HepG2 (cell line): ENCODE data around the gene UBE2H. TPM values are rescaled to one million over a fixed set of nuclear protein-coding genes. Genes with fewer than 3 reads are reported as not detected.

Source experiments
- ARID2 ChIP-seq: sonication (generic); formaldehyde crosslinking; IDR thresholded peaks from 2 replicates; pipeline ENCODE4 v1.8.1; 2022; ENCODE audit warnings: mild to moderate bottlenecking, missing genetic modification reagents, borderline replicate concordance
- CCAR2 ChIP-seq: fragments of 200-400 bp; formaldehyde crosslinking; optimal IDR thresholded peaks from 2 replicates; pipeline ENCODE3; 2018; ENCODE audit warnings: low read depth, mild to moderate bottlenecking, low read length, moderate library complexity
- HES4 ChIP-seq: sonication (generic); formaldehyde crosslinking; IDR thresholded peaks from 2 replicates; pipeline ENCODE4 v1.9.0; 2021; ENCODE audit warnings: mild to moderate bottlenecking, missing genetic modification reagents, borderline replicate concordance
- PRDM4 ChIP-seq: sonication (generic); formaldehyde crosslinking; IDR thresholded peaks from 2 replicates; pipeline ENCODE4 v1.9.0; 2021; ENCODE audit warnings: missing genetic modification reagents, borderline replicate concordance
- PRMT3 ChIP-seq: sonication (generic); formaldehyde crosslinking; IDR thresholded peaks from 2 replicates; pipeline ENCODE4 v1.8.1; 2022; ENCODE audit warnings: low read depth, mild to moderate bottlenecking, moderate library complexity, missing genetic modification reagents, borderline replicate concordance
- SMC3 ChIP-seq: IDR thresholded peaks from 2 replicates; pipeline ENCODE4 v1.6.1; 2011; ENCODE audit warnings: low read length, improper control_type of control experiment
- SP5 ChIP-seq: IDR thresholded peaks from 2 replicates; pipeline ENCODE4 v1.6.1; 2016; ENCODE audit warnings: low read depth, borderline replicate concordance
- TRIM22 ChIP-seq: fragments of 450-650 bp; IDR thresholded peaks from 2 replicates; pipeline ENCODE4 v1.6.1; 2017
- ZBTB40 ChIP-seq, 2 experiments: fragments of 450-650 bp in 1 of 2; sonication (generic) in 1 of 2; formaldehyde crosslinking in 1 of 2; IDR thresholded peaks; 2 replicates each; pipeline versions ENCODE4 v1.6.1 to v1.8.0; 2016 to 2022; ENCODE audit warnings: antibody characterized with exemption in 1 of 2, mild to moderate bottlenecking in 1 of 2, missing genetic modification reagents in 1 of 2
- ZC3H4 ChIP-seq: sonication (generic); formaldehyde crosslinking; IDR thresholded peaks from 2 replicates; pipeline ENCODE4 v1.4.0; 2020; ENCODE audit warnings: missing genetic modification reagents, borderline replicate concordance
- ZNF12 ChIP-seq: sonication (generic); formaldehyde crosslinking; IDR thresholded peaks from 2 replicates; pipeline ENCODE4 v1.5.0; 2020; ENCODE audit warnings: missing genetic modification reagents
- ZNF207 ChIP-seq: fragments of 450-650 bp; IDR thresholded peaks from 2 replicates; pipeline ENCODE4 v1.6.1; 2016; ENCODE audit warnings: antibody characterized with exemption, borderline replicate concordance
- ZNF354B ChIP-seq: sonication (generic); formaldehyde crosslinking; IDR thresholded peaks from 2 replicates; pipeline ENCODE4 v1.8.0; 2022; ENCODE audit warnings: mild to moderate bottlenecking, missing genetic modification reagents
- ZNF367 ChIP-seq: sonication (generic); formaldehyde crosslinking; IDR thresholded peaks from 2 replicates; pipeline ENCODE4 v1.4.0; 2020; ENCODE audit warnings: missing genetic modification reagents, borderline replicate concordance
- ZNF570 ChIP-seq: sonication (generic); formaldehyde crosslinking; IDR thresholded peaks from 2 replicates; pipeline ENCODE4 v1.4.0; 2020; ENCODE audit warnings: mild to moderate bottlenecking, missing genetic modification reagents, borderline replicate concordance
- ZNF761 ChIP-seq: sonication (generic); formaldehyde crosslinking; conservative IDR thresholded peaks from 2 replicates; pipeline ENCODE4 v1.4.0; 2020; ENCODE audit warnings: mild to moderate bottlenecking, missing genetic modification reagents
- polyA plus RNA-seq, 8 experiments: library from polyadenylated mRNA; depleted of rRNA in 3 of 8; stranded (reverse) in 7 of 8; unstranded in 1 of 8; fragments of >200 nt; fragmentation: Illumina TruSeq in 4 of 8; extraction: Trizol in 4 of 8; gene quantifications; 2 replicates each; pipeline versions ENCODE4 v1.2.1 to v1.2.3, GENCODE V29; 2011 to 2016; ENCODE audit warnings: low read depth in 4 of 8, missing spikeins in 1 of 8, mixed read lengths in 1 of 8; ENCODE audit not compliant: insufficient read depth in 1 of 8
- total RNA-seq, 5 experiments: library from RNA; depleted of rRNA; stranded (reverse); fragments of >200 nt; fragmentation: Illumina TruSeq; extraction: Trizol; gene quantifications; 2 replicates each; pipeline ENCODE4 v1.2.3, GENCODE V29; 2016; ENCODE audit warnings: low read depth in 1 of 5

The UBE2H gene
- total and polyA plus RNA-seq, 2 of the 13 experiments (the other 11 are each of a cell fraction or from before 2014, with no cell fraction given): 15.5 to 40.1 TPM

DNA sequence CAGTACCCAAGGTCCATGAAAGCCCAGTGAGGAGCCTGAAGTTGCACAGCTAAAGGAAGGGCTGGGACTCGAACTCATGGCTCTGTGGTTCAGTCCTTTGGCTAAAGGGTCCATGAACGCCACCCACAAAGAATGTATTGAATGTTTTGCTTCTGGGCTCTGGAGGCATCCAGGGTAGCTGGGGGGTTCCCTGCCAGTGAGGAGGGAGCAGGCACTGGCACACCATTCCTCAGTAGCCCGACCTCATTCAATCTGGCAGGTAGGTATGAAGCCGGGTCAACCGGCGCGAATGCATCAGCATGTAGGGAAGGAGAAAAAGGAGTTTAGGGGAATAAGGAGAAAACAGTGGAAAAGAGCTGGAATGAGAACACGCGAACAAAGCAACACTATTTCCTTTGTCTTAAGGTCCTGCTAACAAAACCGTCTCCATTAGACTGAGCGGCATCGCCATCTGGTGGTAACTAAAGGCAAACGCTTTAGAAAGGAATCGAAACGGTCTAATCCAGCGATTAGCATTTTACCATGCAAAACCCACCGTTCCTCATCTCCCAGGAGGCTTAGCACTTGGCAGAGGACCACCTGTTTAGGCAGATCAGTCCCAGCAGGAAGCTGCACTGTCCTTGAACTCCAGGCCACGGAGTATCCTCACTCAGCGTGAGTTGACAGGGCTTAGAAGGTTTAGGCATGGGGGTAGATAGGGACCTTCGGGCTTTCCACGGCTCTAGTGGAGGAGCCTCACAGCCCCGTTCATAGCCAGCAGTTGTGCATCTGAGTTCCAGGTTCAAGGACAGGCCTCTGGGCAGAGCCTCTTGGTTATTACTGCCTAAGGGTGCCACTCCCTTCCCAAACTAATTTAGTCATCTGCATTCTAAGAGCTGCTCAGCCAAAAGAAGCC lies 122.8 kb downstream of the UBE2H start (continued):
- TF ChIP-seq ZNF570: no peak
- peak; percentile 70 for TF ChIP-seq SMC3
- no peak for TF ChIP-seq ZNF354B
- TF ChIP-seq ZC3H4 (CRISPR knock-in tag): no peak
- no peak for TF ChIP-seq SP5 (CRISPR knock-in tag)
- TF ChIP-seq ZNF367 (CRISPR knock-in tag): no peak
- no peak for TF ChIP-seq ZNF207
- no peak for TF ChIP-seq HES4 (CRISPR knock-in tag)
- no peak for TF ChIP-seq ARID2 (CRISPR knock-in tag)
- no peak for TF ChIP-seq PRDM4
- no peak for TF ChIP-seq TRIM22
- no peak for TF ChIP-seq ZBTB40 (IDR thresholded peaks at IDR 0.05)
- TF ChIP-seq ZBTB40 (CRISPR knock-in tag; IDR thresholded peaks at IDR 0.05): no peak
- TF ChIP-seq CCAR2: no peak
- TF ChIP-seq ZNF12 (CRISPR knock-in tag): no peak
- no peak for TF ChIP-seq PRMT3 (CRISPR knock-in tag)
- TF ChIP-seq ZNF761 (CRISPR knock-in tag): no peak
